Fibroblast of skin of right biceps (primary cell): ENCODE data around the gene HEATR1.
"Not testable (repeated sequence)": the region's sequence is repeated elsewhere in the genome, so short reads cannot be mapped to it uniquely, and the experiment has no call there.

Source experiments
- DNase-seq: peaks from one replicate; pipeline ENCODE4 v3.0.0-alpha.2; 2013

Gene HEATR1

DNA sequence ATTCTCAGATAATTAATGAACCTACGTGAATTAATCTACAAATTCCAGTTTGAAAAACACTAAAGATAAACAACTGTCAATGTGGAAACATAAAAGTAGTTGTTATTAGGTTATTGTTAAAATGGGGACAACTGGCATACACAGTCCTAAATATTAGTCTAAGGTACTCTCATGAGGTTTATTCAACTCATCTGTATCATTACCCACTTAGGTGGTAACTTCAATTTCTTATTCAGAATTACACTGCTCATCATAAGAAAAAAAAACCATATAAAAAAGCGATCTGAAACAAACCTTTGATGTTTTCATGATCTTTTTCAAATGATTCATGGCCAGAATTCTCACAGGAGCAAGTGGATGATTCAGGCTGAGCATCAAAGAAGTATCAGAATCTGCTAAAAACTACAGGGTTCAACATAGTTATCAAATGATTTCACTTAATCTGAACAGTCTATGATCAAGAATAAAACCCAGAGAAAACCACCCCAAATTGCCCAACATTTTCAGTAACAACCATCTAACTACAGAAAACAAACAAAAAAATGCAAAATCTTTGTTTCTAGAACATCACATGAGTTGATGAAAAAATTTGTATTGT is 13.7 kb downstream of the HEATR1 start:
- DNase-seq = no peak

DNA sequence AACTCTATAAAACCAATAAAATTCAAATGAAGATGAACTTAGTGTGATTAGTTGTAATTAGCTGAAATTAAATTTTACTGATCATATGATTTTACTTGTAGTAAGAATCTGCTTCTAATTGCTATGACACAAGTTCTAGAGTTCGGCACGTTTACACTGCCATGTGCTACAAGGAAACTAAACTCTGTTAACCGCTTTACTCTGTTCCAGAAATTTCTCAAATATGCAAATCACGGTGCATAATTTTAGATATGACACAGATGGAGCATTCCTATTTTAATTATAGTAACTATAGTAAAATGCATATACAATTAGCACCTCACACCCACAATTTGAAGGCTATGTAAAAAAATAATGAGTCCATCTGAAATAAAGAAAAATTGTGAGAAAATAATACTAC is 14.8 kb downstream of the HEATR1 start:
- DNase-seq = no peak

DNA sequence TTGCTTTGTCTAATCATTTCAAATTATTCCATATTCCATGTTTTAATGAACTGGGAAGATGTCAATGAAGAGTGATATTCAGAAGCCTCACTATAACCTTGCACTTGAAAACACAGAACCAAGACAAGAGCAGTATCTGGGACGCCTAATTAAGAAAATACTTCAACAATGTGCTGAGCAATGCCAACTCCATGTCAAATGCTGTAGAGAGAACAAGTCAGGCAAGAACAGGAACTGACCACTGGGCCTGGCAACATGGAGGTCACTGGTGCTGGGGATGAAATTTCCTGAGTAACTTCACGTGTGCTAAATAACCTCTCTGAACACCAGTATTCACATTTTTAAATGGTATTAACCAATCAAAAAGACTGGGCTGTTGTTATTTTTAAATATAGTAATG is 22.8 kb downstream of the HEATR1 start:
- DNase-seq = no peak

DNA sequence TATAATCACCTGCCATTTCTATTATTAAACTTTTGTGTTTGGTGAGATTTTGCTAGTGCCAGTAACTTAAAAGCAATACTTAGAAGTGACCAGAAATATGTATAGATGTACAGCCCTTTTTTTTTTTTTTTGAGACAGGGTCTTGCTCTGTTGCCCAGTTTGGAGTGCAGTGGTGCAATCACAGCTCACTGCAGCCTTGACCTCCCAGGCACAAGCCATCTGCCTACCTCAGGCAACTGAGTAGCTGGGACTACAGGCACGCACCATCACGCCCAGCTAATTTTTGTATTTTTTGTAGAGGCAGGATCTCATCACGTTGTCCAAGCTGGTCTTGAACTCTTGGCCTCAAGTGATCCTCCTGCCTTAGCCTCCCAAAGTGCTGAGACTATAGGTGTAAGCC is 23.9 kb downstream of the HEATR1 start:
- not testable (repeated sequence) for DNase-seq

DNA sequence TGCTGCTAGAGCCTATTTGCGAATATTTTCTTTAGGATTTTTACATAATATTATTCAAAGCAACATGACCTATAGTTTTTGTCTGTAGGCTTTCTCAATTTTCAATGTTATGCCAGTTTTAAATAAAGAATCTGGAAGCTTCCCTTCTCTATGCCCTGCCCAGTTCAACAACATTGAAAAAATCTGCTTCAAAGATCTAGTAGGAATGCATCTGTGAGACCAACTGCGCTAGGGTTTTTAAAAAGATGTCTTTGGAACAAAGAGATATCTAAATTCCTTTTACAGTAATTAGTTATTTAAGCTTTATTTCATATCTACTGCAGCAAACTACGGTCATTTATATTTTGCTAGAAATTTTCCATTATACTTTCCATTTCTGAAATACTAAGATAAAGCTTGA is 25.7 kb downstream of the HEATR1 start:
- DNase-seq = no peak

DNA sequence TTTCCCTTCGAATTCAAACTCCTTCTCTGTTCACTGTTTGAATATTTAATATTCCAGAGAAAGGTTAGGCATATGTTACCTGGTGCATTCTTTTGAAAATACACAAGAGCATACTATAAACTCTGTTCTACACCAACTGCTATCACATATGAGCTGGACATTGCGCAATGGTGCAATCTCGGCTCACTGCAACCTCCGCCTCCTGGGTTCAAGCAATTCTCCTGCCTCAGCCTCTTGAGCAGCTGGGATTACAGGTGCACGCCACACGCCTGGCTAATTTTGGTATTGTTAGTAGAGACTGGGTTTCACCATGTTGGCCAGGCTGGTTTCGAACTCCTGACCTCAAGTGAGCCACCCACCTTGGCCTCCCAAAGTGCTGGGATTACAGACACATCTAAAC is 27.3 kb downstream of the HEATR1 start:
- DNase-seq = not testable (repeated sequence)

DNA sequence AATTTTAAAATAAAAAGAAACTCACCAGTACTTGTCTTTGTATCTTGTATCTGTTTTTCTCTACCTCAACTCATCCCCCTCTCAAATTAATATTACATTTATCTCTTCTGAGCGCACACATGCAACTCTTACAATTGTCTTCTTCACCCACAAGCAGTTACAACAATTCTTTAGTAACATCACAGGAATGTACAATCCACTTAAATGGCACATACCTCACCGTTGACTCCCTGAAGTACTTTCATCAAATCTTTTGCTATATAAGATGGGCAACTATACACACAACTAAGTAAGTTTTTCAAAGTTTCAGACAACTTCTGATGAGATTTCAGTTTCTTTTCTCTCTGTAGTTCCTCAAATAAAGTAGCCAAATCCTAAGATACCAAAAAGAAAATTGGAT is 28.3 kb downstream of the HEATR1 start:
- DNase-seq = peak; percentile 39

DNA sequence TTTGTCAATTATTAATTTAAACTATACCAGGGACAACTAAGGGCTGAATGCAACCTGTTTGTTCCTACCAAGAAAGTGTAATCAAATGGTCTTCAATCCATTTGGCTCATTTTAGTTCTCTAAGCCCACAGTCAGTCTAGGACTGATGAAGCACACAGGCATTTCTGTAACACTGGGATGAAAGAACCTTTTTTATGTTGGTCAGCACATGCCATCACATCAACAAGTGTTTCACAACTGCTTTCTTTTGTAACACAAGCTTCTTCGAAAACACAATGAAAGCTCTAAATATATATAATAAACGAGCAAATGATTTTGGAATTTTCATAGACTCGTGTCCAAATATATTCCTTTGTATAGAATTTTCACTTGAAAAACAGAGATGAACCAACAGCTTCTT is 28.8 kb downstream of the HEATR1 start:
- peak; percentile 8 for DNase-seq

DNA sequence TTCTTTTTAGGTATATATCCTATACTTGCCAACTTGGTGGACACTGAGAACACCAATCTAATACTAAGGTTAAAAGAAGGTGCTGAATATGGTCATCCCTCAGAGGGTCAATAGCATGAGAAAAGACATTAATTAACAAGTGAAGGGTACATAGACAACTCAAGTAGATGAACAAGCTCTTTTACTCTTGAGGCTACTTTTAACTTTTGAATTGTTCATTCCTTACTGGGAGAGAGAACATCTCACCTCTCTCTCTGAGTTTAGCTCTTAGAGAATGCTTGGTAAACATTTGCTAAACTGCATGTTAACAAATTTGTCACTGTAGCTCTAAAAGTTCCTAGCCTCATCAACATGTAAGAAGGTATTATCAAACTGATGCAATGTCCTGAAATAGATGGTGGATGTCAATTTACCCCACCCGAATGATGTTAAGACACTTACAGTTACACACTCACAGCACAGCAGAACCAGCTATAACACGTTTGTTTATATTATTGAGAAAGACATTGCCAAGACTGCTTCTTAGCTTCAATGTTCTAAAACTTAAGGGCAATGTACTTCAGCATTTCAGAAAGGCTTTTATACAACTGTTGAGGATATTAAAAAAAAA is 35.9 kb downstream of the HEATR1 start:
- peak; percentile 38 for DNase-seq

DNA sequence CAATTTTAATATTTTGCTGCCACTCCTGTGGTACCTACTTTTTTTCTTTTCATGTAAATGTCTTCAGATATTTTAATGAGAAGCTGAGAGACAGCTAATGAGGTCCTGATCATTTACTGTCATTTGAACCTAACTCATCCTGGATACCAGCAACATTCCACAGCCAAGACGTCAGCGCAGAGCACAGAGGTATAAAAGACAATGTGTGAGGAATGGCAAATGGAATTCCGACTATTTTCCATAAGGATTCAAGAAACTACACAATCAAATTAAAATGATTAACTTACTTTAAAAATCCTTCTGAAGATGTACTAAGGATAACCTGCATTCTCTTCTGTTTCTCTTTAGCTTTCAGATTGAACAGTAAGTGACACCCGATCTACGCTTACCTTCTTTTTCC is 38.8 kb downstream of the HEATR1 start:
- DNase-seq = peak; percentile 25

DNA sequence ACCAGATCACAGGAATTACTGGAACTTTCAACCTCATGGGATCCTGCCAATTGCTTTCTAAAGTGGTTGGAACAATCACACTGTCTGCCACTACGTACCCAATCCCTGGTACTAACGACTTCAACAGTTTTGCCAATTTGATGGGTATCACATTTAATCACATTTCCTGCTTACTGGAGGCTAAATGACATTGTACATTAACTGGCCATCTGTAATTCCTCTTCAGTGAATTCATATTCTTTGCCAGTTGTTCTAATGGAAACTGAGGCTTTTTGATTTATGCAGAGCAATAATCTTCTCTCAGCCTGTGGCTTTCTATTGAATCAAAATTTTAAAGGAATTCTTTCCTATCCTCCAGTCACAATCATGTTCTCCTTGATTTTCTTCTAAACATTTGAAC is 42.3 kb downstream of the HEATR1 start:
- no peak for DNase-seq

DNA sequence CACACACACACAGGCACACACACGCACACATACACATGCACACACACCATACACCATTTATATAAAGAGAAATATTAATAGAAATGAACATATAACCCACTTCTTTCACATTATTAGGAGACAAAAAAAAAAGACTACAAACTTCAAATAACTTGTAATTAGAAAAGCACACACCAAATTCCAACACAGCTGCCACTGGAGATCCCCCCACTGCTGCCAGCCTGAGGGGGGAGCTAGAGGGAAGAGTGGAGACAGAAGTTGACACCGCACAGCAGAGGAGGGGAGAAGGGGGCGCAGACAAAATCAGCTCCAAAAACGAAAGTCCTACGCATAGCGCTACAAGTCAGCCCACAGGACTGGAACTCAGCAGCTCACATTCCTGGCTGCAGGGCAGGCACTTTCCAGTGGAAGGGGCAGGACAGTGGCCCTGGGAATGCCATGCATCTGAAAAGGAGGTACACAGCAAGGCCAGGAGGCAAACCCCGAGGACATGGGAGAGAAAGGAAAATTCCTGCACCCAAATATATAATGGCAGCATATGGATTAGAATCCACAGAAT is 44.0 kb downstream of the HEATR1 start:
- DNase-seq = no peak

DNA sequence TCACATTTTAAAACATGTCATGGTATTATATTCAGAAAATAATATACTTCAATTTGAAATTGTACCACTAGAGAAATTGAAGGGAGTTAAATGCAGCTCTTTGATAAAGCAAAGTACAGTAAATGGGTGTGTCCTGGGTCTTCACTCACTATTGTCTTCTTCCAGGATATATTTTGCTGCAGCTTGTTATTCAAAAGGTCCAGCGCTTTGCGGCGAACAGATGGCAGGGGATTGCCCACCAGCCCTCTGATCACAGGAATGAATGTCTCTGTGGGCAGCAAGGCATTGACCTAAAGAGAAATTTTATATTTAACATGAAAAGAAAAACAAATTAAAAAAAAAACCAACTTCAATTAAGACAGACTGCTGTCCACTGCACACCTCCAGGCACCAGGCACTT is 45.5 kb downstream of the HEATR1 start:
- no peak for DNase-seq

DNA sequence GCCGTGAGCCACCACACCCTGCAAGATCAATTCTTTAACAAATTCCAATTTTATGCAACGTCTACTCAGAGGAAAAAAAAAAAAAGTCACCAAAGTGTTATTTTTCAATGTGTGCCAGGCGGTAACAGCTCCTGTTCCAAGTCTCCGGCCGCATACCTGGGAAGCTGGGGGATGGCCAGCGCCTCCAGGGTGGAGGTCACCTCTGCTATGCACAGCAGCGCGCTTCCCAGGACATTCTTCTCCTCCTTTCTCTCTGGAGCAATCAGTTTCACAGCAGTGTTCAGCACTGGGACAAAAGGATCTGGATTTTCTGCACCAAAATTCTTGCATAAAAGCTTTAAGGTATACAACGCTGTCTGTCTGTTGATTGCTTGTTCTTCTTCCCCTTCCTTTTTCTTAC is 46.2 kb downstream of the HEATR1 start:
- DNase-seq = no peak

DNA sequence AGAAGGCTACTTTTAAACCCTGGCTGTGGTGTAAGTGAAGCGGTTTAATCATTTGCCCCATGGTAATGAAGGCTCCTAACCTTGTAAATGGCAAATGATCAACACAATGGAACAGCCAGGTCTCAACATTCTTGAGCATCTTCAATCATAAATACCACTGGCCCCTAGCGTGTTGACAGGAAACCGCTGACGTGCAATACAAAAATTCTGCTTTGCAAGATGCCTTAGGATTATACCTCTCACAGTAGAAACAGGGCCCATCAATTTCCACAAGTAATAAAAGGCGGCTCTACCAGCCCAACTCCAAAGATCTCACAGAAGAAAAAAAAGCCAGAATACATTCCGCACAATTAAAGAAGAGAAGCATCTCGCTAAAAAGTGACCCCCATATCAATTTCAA is 47.7 kb downstream of the HEATR1 start:
- no peak for DNase-seq

DNA sequence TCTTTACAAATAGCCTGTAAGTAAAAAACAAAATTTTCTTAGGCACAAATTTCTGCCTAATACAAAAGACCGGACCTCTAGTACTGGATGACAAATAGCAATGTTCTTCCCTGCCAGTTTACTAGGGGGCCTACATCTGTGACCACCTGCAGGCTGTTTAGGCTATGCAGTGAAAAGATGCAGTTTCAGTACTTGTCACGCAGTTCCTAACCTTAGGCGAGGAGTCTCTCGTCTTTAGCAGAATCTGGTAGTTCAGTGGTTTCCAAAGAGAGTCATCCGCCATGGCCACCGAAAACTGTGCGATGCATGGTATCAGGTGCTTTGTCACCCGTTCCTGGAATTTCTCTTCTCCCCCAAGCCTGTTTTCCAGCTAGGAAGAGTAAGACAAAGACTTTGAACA is 50.9 kb downstream of the HEATR1 start:
- DNase-seq = no peak

DNA sequence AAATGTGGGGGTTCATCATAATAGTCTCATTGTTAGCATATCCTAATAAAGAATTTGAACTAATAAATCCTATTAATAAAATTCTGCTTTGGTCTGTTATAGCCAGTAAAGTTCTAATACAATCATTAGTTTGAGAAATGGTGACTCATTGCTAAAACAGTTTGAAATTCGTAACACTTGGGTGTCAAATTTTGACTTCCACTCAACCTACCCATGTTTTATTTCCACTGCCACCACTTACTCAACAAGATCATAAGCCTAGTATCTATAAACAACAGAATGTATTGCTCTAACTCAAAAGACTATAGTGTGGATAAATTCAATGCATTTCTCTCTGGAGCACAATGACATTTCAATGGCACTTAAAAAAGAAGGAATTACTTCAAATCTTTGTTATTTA is 51.4 kb downstream of the HEATR1 start:
- DNase-seq = no peak

DNA sequence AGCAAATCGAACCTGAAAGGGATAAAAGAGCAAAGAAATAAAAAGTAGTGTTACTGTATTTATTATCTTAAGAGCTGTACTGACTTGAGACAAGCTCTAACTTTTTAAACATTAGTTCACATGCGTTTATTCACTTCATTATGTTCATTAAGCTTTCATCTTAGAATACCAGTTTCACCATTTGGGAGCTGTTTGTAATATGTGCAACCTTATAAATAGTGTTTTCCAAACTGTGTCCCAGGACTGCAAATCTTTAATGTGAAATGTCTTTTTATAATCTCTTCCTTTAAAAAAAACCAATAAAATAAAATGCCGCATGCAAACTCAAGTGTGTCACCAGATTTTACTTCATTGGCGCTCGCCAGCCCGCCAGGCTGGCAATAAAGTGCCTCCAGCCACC is 52.2 kb downstream of the HEATR1 start:
- DNase-seq = no peak

DNA sequence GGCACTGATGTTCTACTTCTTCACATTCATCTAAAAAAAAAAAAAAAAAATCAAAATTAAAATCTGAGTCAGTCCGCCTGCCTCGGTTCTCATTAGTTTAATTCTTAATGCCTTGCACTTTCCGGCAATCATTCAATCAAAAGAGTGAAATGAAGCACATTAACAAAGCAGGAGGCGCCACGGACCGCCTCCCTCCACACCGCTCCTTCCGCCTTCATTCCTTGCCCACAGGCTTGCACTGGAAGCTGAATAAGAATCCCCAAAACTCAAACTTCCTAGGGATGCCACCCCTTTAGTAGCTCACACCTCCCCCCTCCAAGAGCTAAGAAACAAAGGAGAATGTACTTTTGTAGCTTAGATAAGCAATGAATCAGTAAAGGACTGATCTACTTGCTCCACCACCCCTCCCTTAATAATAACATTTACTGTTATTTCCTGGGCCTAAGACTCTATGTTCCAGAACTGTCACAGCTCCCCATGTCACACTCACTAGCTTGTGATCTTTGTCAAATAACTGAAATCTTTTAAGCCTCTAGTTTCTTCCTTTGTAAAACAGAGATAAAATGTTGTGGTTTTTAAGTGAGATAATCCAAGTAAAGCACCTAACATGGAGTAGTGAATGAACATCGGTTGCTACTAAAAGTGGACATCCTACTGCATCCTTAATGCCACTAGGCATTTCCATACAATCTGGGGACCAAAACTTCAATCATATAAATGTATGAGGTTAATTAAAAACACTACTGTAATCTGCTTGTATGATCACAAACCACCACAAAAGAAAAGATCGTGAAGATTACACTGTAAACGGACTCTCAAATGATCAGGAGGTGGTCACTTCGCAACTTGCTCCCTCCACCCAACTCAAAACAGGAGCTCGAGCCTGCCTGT is 53.1 kb downstream of the HEATR1 start:
- no peak for DNase-seq

DNA sequence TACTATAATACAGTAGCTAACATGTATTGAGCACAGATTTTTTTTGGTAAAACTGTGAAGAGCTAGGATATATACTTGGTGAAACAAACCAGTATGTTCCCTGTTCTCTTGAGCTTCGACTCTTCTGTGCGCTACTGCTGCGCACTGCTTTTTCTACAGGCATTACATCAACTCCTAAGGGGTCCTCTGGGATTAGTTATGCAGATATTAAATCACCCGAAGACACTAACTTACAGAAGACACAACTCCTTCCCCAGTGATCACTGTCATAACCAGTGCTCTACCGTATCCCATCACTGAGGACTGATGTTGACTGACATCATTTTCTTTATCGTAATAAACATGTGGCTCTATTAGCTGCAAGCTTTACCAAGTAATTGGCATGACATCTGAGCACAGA is 55.9 kb downstream of the HEATR1 start:
- DNase-seq = no peak

DNA sequence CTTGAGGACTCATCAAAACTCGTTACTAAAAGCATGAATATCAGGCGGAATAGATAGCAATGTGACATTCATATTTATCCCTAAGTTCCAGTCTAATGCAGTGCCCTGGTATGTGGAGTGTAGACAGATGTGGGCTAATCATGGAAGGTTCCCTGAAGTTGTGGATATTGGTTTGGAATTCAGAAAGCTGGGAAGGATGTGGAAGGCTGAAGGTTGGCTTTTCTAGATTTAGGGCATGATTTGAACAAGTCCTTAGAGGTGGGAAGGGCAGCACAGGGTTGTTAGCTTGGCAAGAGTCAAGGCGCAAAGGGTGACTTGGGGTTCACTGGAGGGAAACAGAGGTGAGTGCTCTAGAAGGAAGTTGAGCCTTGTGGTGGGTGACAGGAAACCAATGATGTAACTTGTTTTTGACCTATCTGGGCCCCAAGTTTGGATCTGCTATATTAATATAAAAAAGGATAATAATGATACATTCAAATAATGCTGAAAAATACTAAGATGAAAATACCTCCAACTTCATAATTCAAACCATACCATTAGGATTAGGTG is 58.6 kb downstream of the HEATR1 start:
- DNase-seq = no peak

DNA sequence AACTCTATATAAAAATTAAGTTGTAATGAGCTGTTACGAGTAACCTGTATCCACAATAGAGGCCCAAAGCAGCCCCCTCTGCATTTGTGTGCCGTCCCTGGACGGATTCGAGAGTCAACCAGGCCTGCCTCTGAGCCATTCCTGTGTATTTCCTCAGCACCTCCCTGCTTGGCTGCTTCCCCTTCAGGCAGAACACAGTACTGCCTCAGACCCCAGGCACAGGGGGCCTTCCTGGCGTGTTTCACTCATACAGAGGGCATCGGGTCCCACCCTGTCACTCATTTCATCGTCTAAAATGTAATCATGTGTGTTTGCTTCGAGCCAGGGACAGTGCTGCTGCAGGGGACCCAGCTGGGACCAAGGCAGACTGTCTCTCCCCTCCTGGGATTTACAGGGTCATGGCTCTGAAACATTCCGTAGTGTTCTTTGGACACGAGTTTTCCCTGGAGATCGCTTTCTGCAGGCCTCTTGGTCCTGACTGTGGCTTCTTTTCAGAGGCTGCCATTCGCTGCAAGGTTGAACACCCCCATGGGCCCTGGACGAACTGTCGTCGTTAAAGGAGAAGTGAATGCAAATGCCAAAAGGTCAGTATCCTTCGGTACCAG is 61.1 kb downstream of the HEATR1 start:
- no peak for DNase-seq

DNA sequence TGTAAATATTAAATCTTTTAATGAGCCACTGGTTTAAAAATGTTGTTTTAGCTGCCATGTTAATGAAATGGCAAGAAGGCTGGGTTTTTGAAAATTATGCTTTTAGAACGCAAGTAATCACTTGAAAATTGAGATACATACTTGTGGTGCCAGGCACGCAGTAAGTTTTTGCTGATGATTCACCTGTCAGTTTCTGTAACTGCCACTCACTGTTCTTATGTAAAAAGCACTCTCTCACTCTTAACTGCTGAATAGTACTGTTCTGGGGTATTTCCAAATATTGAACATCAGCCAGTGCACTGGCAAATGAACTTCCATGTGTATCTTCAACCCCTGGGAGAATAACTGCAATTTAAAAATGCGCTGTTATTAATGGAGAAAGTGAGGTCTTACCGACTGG is 62.6 kb downstream of the HEATR1 start:
- DNase-seq = no peak
